WERI-Rb-1 (cell line): ENCODE measurements around the gene FAM120C.

Experiments used
- DNase-seq: peaks from one replicate; pipeline ENCODE4 v3.0.0-alpha.2; 2020
- H3K27ac ChIP-seq: fragments of 250-450 bp; sonication (Bioruptor Pico); 2 replicates; pipeline ENCODE4 v1.5.1; 2020; ENCODE audit warnings: mild to moderate bottlenecking, moderate library complexity
- H3K27me3 ChIP-seq: fragments of 250-450 bp; sonication (Bioruptor Pico); 2 replicates; pipeline ENCODE4 v1.5.1; 2021; ENCODE audit warnings: mild to moderate bottlenecking, low read depth, moderate library complexity; ENCODE audit not compliant: insufficient read depth, severe bottlenecking
- H3K36me3 ChIP-seq: fragments of 250-450 bp; sonication (Bioruptor Pico); 2 replicates; pipeline ENCODE4 v1.5.1; 2020; ENCODE audit warnings: mild to moderate bottlenecking, moderate library complexity
- H3K4me3 ChIP-seq: 2 replicates; pipeline ENCODE4 v1.5.1; 2011; ENCODE audit warnings: low read depth, mild to moderate bottlenecking, control low read depth, low read length
- H3K9me3 ChIP-seq: fragments of 250-450 bp; sonication (Bioruptor Pico); 2 replicates; pipeline ENCODE4 v1.5.1; 2021; ENCODE audit warnings: mild to moderate bottlenecking, moderate library complexity; ENCODE audit not compliant: severe bottlenecking
- TF ChIP-seq, protein P1 (sequence below): IDR thresholded peaks from 2 replicates; pipeline ENCODE4 v1.5.1; 2011; ENCODE audit warnings: low read depth, mild to moderate bottlenecking, control low read depth, inconsistent platforms, low read length

The FAM120C gene

GRCh38 chrX:54181202-54181953 lies 1.7 kb downstream of the FAM120C start:
- peaks cover 6% of the 10 kb centered on the region; the same call in 1 of the 2 replicates for H3K36me3 ChIP-seq
- no peak overlapping the region for H3K27ac ChIP-seq
- no peaks in the 10 kb centered on the region for H3K9me3 ChIP-seq
- DNase-seq, result no peak
- H3K27me3 ChIP-seq, result no peaks in the 10 kb centered on the region
- H3K4me3 ChIP-seq, result peak overlapping the region; percentile 62
- TF ChIP-seq, protein P1, sequence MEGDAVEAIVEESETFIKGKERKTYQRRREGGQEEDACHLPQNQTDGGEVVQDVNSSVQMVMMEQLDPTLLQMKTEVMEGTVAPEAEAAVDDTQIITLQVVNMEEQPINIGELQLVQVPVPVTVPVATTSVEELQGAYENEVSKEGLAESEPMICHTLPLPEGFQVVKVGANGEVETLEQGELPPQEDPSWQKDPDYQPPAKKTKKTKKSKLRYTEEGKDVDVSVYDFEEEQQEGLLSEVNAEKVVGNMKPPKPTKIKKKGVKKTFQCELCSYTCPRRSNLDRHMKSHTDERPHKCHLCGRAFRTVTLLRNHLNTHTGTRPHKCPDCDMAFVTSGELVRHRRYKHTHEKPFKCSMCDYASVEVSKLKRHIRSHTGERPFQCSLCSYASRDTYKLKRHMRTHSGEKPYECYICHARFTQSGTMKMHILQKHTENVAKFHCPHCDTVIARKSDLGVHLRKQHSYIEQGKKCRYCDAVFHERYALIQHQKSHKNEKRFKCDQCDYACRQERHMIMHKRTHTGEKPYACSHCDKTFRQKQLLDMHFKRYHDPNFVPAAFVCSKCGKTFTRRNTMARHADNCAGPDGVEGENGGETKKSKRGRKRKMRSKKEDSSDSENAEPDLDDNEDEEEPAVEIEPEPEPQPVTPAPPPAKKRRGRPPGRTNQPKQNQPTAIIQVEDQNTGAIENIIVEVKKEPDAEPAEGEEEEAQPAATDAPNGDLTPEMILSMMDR, result no peak

- no peak overlapping the region for H3K4me3 ChIP-seq
- no peaks in the 10 kb centered on the region for H3K9me3 ChIP-seq
- H3K36me3 ChIP-seq, result peaks cover 6% of the 10 kb centered on the region; the same call in 1 of the 2 replicates
- no peak overlapping the region for H3K27ac ChIP-seq
- DNase-seq, result no peak
- TF ChIP-seq, protein P1, result no peak
- H3K27me3 ChIP-seq, result no peaks in the 10 kb centered on the region
Measured at GRCh38 chrX:54180403-54180802, 2.7 kb downstream of the FAM120C start.

DNA sequence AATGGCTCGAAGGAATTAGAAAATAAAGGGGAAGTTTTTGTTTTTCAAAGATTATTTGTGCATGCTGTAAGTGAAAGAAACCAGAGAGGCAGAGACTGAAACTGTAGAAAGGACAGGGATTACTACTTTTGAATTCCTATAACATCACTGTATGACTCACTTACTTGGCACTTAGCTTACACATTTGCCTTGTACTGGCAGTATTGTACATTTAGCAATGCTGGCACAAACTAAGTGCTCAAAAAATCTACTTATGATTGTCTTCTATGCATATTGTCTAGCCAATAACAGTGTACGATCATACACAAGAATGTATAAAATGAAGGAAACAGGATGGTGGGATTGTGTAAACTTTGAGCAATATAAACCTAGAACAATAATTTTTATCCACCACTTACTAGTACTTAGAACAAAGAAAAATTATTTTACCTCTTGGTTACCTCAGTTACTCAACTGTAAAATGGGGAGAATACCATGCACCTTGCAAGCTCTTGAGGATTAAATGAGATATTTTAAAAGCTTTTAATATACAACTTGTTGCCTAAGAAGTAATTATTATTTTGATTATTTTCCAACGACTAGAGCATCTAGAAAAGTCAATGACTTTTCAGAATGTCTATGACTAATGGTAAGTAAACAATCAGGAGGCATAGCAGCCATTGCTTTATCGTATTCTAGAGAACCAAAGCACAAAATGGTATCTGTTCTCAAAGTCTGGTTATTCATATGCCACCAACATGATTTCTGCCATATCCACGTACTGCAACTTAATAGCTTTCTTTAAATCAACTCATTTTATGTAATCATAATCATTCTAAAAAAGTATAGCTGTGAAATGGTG lies 4.7 kb downstream of the FAM120C start:
- H3K9me3 ChIP-seq, result no peaks in the 10 kb centered on the region
- peaks cover 6% of the 10 kb centered on the region; the same call in 1 of the 2 replicates for H3K36me3 ChIP-seq
- no peak for DNase-seq
- TF ChIP-seq, protein P1, result no peak
- no peaks in the 10 kb centered on the region for H3K27me3 ChIP-seq
- H3K27ac ChIP-seq, result no peak overlapping the region
- H3K4me3 ChIP-seq, result no peak overlapping the region

DNA sequence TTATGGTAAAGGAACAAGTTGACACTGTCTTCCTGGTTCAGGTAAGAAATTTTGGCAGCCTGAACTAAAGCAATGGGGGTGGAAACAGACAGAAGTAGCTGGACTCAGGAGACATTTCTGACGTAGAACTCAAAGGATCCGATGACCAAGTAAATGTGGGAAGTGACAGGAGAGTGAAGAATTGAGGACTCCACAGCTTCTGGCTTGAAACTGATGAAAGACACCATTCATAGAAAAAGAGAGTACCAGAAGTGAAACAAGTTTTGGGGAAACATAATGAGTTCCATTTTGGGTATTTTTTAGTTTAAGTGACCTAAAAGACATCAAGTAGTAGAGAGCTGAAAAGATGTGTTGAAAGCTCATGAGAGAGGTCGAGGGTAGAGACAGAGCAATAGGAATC lies 5.7 kb downstream of the FAM120C start:
- peaks cover 6% of the 10 kb centered on the region; the same call in 1 of the 2 replicates for H3K36me3 ChIP-seq
- no peaks in the 10 kb centered on the region for H3K27me3 ChIP-seq
- H3K9me3 ChIP-seq, result no peaks in the 10 kb centered on the region
- H3K4me3 ChIP-seq, result no peak overlapping the region
- DNase-seq, result no peak
- no peak overlapping the region for H3K27ac ChIP-seq
- TF ChIP-seq, protein P1, result no peak

DNA sequence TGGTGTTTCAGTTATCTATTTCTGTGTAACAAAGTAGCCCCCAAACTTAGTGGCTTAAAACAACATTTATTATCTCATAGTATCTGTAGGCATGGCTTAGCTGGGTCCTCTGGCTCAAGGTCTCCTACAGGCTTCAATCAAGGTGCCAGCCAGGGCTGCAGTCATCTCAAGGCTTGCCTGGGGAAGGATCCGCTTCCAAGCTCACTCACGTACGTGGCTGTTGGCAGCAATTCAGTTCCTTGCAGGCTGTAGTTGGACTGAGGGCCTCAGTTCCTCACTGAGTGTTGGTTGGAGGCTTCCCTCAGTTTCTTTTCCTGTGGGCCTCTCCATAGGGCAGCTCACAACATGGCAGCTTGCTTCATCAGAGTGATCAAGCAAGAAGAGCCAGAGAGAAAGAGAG lies 9.3 kb downstream of the FAM120C start:
- no peak overlapping the region for H3K4me3 ChIP-seq
- no peaks in the 10 kb centered on the region for H3K9me3 ChIP-seq
- no peak for DNase-seq
- H3K36me3 ChIP-seq, result peaks cover 2% of the 10 kb centered on the region; the same call in 1 of the 2 replicates
- H3K27me3 ChIP-seq, result no peaks in the 10 kb centered on the region
- H3K27ac ChIP-seq, result no peak overlapping the region
- TF ChIP-seq, protein P1, result no peak
